Measurements from ENCODE around the gene BIRC7.
"Not testable (repeated sequence)": the region's sequence is repeated elsewhere in the genome, so short reads cannot be mapped to it uniquely, and the experiment has no call there.

DNA sequence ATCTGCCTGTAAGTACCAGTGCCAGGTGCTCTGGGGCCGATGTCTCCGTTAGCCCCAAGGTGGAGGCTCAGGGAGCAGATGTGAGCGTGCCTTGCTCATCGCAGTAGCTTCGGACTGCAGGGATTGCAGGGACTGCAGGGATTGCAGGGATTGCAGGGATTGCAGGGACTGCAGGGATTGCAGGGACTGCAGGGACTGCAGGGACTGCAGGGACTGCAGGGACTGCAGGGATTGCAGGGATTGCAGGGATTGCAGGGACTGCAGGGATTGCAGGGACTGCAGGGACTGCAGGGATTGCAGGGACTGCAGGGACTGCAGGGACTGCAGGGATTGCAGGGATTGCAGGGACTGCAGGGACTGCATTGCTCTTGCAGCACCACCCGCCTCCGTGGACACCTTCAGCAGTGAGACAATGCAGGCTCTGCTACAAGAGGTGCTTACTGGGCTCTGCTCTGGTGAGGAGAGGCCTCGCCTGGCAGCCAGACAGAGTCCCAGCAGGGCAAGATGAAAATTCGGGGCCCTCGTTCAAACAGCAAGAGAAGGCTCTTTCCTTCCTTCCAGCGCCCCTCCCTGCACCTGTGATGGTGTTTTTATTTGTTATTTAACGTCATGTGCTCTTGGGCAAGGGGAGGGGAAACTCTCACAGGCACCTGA, 14.2 kb upstream of the BIRC7 start:
- TF ChIP-seq LEF1 (IDR thresholded peaks at IDR 0.05; ENCODE audit: borderline replicate concordance); SP1 (IDR thresholded peaks at IDR 0.05); BHLHE40 (IDR thresholded peaks at IDR 0.05; ENCODE audit: borderline replicate concordance); ELF4 (IDR thresholded peaks at IDR 0.05); TARDBP (IDR thresholded peaks at IDR 0.05); SUZ12 (IDR thresholded peaks at IDR 0.05); FOXA1 (IDR thresholded peaks at IDR 0.05); NFRKB (IDR thresholded peaks at IDR 0.05); L3MBTL2 (conservative IDR thresholded peaks at IDR 0.05); ZNF384 (IDR thresholded peaks at IDR 0.05); HDGF (IDR thresholded peaks at IDR 0.05; ENCODE audit: borderline replicate concordance); ARNT (IDR thresholded peaks at IDR 0.05): not testable (repeated sequence)
- TF ChIP-seq, protein P1, sequence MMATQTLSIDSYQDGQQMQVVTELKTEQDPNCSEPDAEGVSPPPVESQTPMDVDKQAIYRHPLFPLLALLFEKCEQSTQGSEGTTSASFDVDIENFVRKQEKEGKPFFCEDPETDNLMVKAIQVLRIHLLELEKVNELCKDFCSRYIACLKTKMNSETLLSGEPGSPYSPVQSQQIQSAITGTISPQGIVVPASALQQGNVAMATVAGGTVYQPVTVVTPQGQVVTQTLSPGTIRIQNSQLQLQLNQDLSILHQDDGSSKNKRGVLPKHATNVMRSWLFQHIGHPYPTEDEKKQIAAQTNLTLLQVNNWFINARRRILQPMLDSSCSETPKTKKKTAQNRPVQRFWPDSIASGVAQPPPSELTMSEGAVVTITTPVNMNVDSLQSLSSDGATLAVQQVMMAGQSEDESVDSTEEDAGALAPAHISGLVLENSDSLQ (IDR thresholded peaks at IDR 0.05), result not testable (repeated sequence)

Measured in HEK293T (cell line).